Neural progenitor cell (in vitro differentiated cells): ENCODE results near the gene AMPH. TPM values are rescaled to one million over a fixed set of nuclear protein-coding genes. Genes with fewer than 3 reads are reported as not detected.
A peak's percentile ranks its signal among the peaks of the same experiment; 100 is the strongest.

Experiments
- DNase-seq: peaks from one replicate; pipeline ENCODE4 v3.0.0-alpha.2; 2016; ENCODE audit warnings: low spot score
- H2AFZ ChIP-seq: fragments of 200-600 bp; sonication (generic); replicated peaks from 2 replicates; pipeline ENCODE4 v1.6.1; 2016; ENCODE audit warnings: antibody characterized with exemption
- H3F3A ChIP-seq: fragments of 200-600 bp; sonication (generic); 2 replicates; pipeline ENCODE4 v1.6.1; 2016; ENCODE audit warnings: antibody characterized with exemption, low read depth
- H3K27ac ChIP-seq: fragments of 200-600 bp; sonication (generic); 2 replicates; pipeline ENCODE4 v1.5.1; 2016; ENCODE audit warnings: mild to moderate bottlenecking
- H3K27me3 ChIP-seq: fragments of 200-600 bp; sonication (generic); 2 replicates; pipeline ENCODE4 v1.6.1; 2016; ENCODE audit warnings: mild to moderate bottlenecking, moderate library complexity
- H3K36me3 ChIP-seq: fragments of 200-600 bp; sonication (generic); 2 replicates; pipeline ENCODE4 v1.5.1; 2016
- H3K4me1 ChIP-seq: fragments of 200-600 bp; sonication (generic); 2 replicates; pipeline ENCODE4 v1.6.1; 2016; ENCODE audit warnings: mixed run types
- H3K4me2 ChIP-seq: fragments of 200-600 bp; sonication (generic); 2 replicates; pipeline ENCODE4 v1.6.1; 2016
- H3K4me3 ChIP-seq: fragments of 200-600 bp; sonication (generic); 2 replicates; pipeline ENCODE4 v1.5.1; 2016
- H3K79me2 ChIP-seq: fragments of 200-600 bp; sonication (generic); 2 replicates; pipeline ENCODE4 v1.6.1; 2016; ENCODE audit warnings: low read depth
- H3K9ac ChIP-seq: fragments of 200-600 bp; sonication (generic); 2 replicates; pipeline ENCODE4 v1.6.1; 2016
- H3K9me3 ChIP-seq: fragments of 200-600 bp; sonication (generic); 2 replicates; pipeline ENCODE4 v1.5.1; 2016; ENCODE audit warnings: low read depth
- H4K20me1 ChIP-seq: fragments of 200-600 bp; sonication (generic); 2 replicates; pipeline ENCODE4 v1.6.1; 2016; ENCODE audit warnings: low read depth
- H3K27ac Mint-ChIP-seq: 3 replicates; pipeline ENCODE4 v1.8.0; 2021; ENCODE audit warnings: mixed read lengths
- H3K27me3 Mint-ChIP-seq: 2 replicates; pipeline ENCODE4 v1.8.0; 2022; ENCODE audit warnings: low read depth, mild to moderate bottlenecking, inconsistent platforms, moderate library complexity, mixed read lengths; ENCODE audit not compliant: insufficient read depth
- H3K36me3 Mint-ChIP-seq: 3 replicates; pipeline ENCODE4 v1.8.0; 2021; ENCODE audit warnings: mixed read lengths
- H3K4me1 Mint-ChIP-seq: 3 replicates; pipeline ENCODE4 v1.8.0; 2021; ENCODE audit warnings: mixed read lengths
- H3K4me3 Mint-ChIP-seq: 3 replicates; pipeline ENCODE4 v1.8.0; 2021; ENCODE audit warnings: mild to moderate bottlenecking, moderate library complexity, mixed read lengths
- H3K9me3 Mint-ChIP-seq: 3 replicates; pipeline ENCODE4 v1.8.0; 2020; ENCODE audit warnings: mixed read lengths
- CTCF ChIP-seq: fragments of 200-600 bp; sonication (generic); IDR thresholded peaks from 2 replicates; pipeline ENCODE4 v1.5.1; 2017; ENCODE audit warnings: antibody characterized with exemption, mild to moderate bottlenecking
- EZH2 ChIP-seq: fragments of 200-600 bp; sonication (generic); IDR thresholded peaks from 2 replicates; pipeline ENCODE4 v1.6.1; 2017; ENCODE audit warnings: antibody characterized with exemption, mild to moderate bottlenecking, moderate library complexity
- EZH2phosphoT487 ChIP-seq: fragments of 200-600 bp; sonication (generic); IDR thresholded peaks from 2 replicates; pipeline ENCODE4 v1.6.1; 2017; ENCODE audit warnings: antibody characterized with exemption
- total RNA-seq: library from RNA; depleted of rRNA; stranded (reverse); fragments of >200 nt; gene quantifications from 2 replicates; pipeline ENCODE4 v1.2.3, GENCODE V29; 2015; ENCODE audit warnings: low replicate concordance

Gene AMPH
- total RNA-seq, 1 donor from 2014 or later = 21.2 TPM

- peaks cover 3% of the 10 kb centered on the region for H3K4me1 ChIP-seq
- no peak overlapping the region for H3K9ac ChIP-seq
- TF ChIP-seq CTCF (peak; percentile 53), EZH2 (no peak), EZH2phosphoT487 (no peak)
- no peaks in the 10 kb centered on the region for H3K79me2 ChIP-seq
- no peak overlapping the region for H3K27ac ChIP-seq
- Mint-ChIP-seq H3K9me3 (no peaks in the 10 kb centered on the region), H3K36me3 (peaks cover 2% of the 10 kb centered on the region), H3K27ac (peak overlapping the region; percentile 83), H3K4me1 (peaks cover 11% of the 10 kb centered on the region), H3K27me3 (peaks cover 4% of the 10 kb centered on the region), H3K4me3 (no peak overlapping the region)
- H3K9me3 ChIP-seq = no peaks in the 10 kb centered on the region
- H3K4me3 ChIP-seq = no peak overlapping the region
- H4K20me1 ChIP-seq = no peaks in the 10 kb centered on the region
- no peak overlapping the region for H3K4me2 ChIP-seq
- H3K27me3 ChIP-seq = no peaks in the 10 kb centered on the region
- DNase-seq = peak; percentile 43
- H2AFZ ChIP-seq = no peak overlapping the region
- H3F3A ChIP-seq = no peaks in the 10 kb centered on the region
- no peaks in the 10 kb centered on the region for H3K36me3 ChIP-seq
Measured at GRCh38 chr7:38411404-38411803, 219.8 kb downstream of the AMPH start.

GRCh38 chr7:38410056-38410455, 221.1 kb downstream of the AMPH start:
- H3K4me1 ChIP-seq = peaks cover 3% of the 10 kb centered on the region
- H3K9ac ChIP-seq = no peak overlapping the region
- no peak for DNase-seq
- Mint-ChIP-seq H3K4me1 (peaks cover 11% of the 10 kb centered on the region), H3K9me3 (peaks cover 2% of the 10 kb centered on the region), H3K4me3 (no peak overlapping the region), H3K36me3 (peaks cover 2% of the 10 kb centered on the region), H3K27me3 (peaks cover 4% of the 10 kb centered on the region), H3K27ac (no peak overlapping the region)
- no peaks in the 10 kb centered on the region for H4K20me1 ChIP-seq
- H3K4me2 ChIP-seq = no peak overlapping the region
- no peak overlapping the region for H2AFZ ChIP-seq
- no peaks in the 10 kb centered on the region for H3K36me3 ChIP-seq
- no peaks in the 10 kb centered on the region for H3F3A ChIP-seq
- TF ChIP-seq EZH2 = no peak
- TF ChIP-seq EZH2phosphoT487 = no peak
- no peak for TF ChIP-seq CTCF
- H3K4me3 ChIP-seq = no peak overlapping the region
- no peaks in the 10 kb centered on the region for H3K9me3 ChIP-seq
- H3K79me2 ChIP-seq = no peaks in the 10 kb centered on the region
- no peak overlapping the region for H3K27ac ChIP-seq
- H3K27me3 ChIP-seq = no peaks in the 10 kb centered on the region

GRCh38 chr7:38409531-38409930, 221.6 kb downstream of the AMPH start:
- peaks cover 4% of the 10 kb centered on the region for H3K36me3 Mint-ChIP-seq
- Histone ChIP-seq H3K4me2 (no peak overlapping the region), H3K9me3 (no peaks in the 10 kb centered on the region), H3K9ac (no peak overlapping the region), H3F3A (no peaks in the 10 kb centered on the region), H3K4me1 (peaks cover 3% of the 10 kb centered on the region), H3K27ac (no peak overlapping the region), H2AFZ (no peak overlapping the region), H3K36me3 (no peaks in the 10 kb centered on the region), H3K79me2 (no peaks in the 10 kb centered on the region), H3K27me3 (no peaks in the 10 kb centered on the region), H4K20me1 (no peaks in the 10 kb centered on the region), H3K4me3 (no peak overlapping the region)
- TF ChIP-seq EZH2phosphoT487 (no peak), CTCF (no peak), EZH2 (no peak)
- H3K9me3 Mint-ChIP-seq = peaks cover 2% of the 10 kb centered on the region
- peak; percentile 21 for DNase-seq
- H3K4me1 Mint-ChIP-seq = peaks cover 11% of the 10 kb centered on the region
- H3K27ac Mint-ChIP-seq = no peak overlapping the region
- H3K4me3 Mint-ChIP-seq = no peak overlapping the region
- H3K27me3 Mint-ChIP-seq = peaks cover 4% of the 10 kb centered on the region
